BLaER1 treated with 17β-estradiol and CSF1 and Interleukin-3, amounts not matched to agents 10 nM and 100 nM (cell line): ENCODE results near the gene SMIM24.

Experiments
- H3K27ac ChIP-seq, 11 experiments: shearing (Covaris generic); formaldehyde crosslinking; 2 replicates each; pipeline ENCODE4 v1.8.1; 2022
- H3K27me3 ChIP-seq, 11 experiments: shearing (Covaris generic); formaldehyde crosslinking; 2 replicates each; pipeline ENCODE4 v1.8.1; 2022
- H3K36me3 ChIP-seq, 11 experiments: shearing (Covaris generic); formaldehyde crosslinking; 2 replicates each; pipeline ENCODE4 v1.8.1; 2022
- H3K4me1 ChIP-seq, 10 experiments: shearing (Covaris generic); formaldehyde crosslinking; 2 replicates each; pipeline ENCODE4 v1.8.1; 2022
- H3K4me2 ChIP-seq, 11 experiments: shearing (Covaris generic); formaldehyde crosslinking; 2 replicates each; pipeline ENCODE4 v1.8.1; 2022
- H3K4me3 ChIP-seq, 10 experiments: shearing (Covaris generic); formaldehyde crosslinking; 2 replicates each; pipeline ENCODE4 v1.8.1; 2022
- H3K9ac ChIP-seq, 11 experiments: shearing (Covaris generic); formaldehyde crosslinking; 2 replicates each; pipeline ENCODE4 v1.8.1; 2022
- H3K9me3 ChIP-seq, 11 experiments: shearing (Covaris generic); formaldehyde crosslinking; replicated peaks in 1 of 11; 2 replicates each; pipeline ENCODE4 v1.8.1; 2022
- H4K20me1 ChIP-seq, 11 experiments: shearing (Covaris generic); formaldehyde crosslinking; 2 replicates each; pipeline ENCODE4 v1.8.1; 2022
- Cebpa-rat ChIP-seq, 11 experiments: shearing (Covaris generic); IDR thresholded peaks; 2 replicates each; pipeline ENCODE4 v1.8.1; 2022

SMIM24 gene

GRCh38 chr19:3469638-3470499 is 10.5 kb downstream of the SMIM24 start:
- H3K36me3 ChIP-seq, result peaks cover 0 to 32% (median 19%) of the 10 kb centered on the region in 11 experiments; a peak in 18 of 22 replicates
- no peak overlapping the region for H3K27ac ChIP-seq
- no peak overlapping the region for H3K4me3 ChIP-seq
- H3K4me1 ChIP-seq, result peaks cover 6 to 38% (median 20%) of the 10 kb centered on the region in 10 experiments; a peak in 17 of 20 replicates
- no peak for TF ChIP-seq Cebpa-rat (IDR thresholded peaks at IDR 0.05)
- no peaks in the 10 kb centered on the region for H3K27me3 ChIP-seq
- peaks cover 0 to 18% (median 7%) of the 10 kb centered on the region in 11 experiments; a peak in 13 of 22 replicates for H3K9me3 ChIP-seq
- H3K9ac ChIP-seq, result no peak overlapping the region; a peak in 1 of 22 replicates
- peaks cover 20 to 64% (median 32%) of the 10 kb centered on the region in 11 experiments; a peak in 19 of 22 replicates for H4K20me1 ChIP-seq
- peak overlapping the region in 6 of 11 experiments; percentile 2 to 39 (median 33); a peak in 10 of 22 replicates for H3K4me2 ChIP-seq

- Histone ChIP-seq H3K4me3 (no peak overlapping the region), H3K27me3 (no peaks in the 10 kb centered on the region), H3K9me3 (peaks cover 0 to 18% (median 7%) of the 10 kb centered on the region in 11 experiments; a peak in 13 of 22 replicates), H3K9ac (no peak overlapping the region), H3K27ac (no peak overlapping the region), H3K36me3 (peaks cover 7 to 29% (median 22%) of the 10 kb centered on the region in 11 experiments), H3K4me2 (no peak overlapping the region), H3K4me1 (peaks cover 0 to 27% (median 15%) of the 10 kb centered on the region in 10 experiments; a peak in 15 of 20 replicates), H4K20me1 (peaks cover 20 to 62% (median 33%) of the 10 kb centered on the region in 11 experiments; a peak in 19 of 22 replicates)
- TF ChIP-seq Cebpa-rat (IDR thresholded peaks at IDR 0.05), result no peak
Observed at GRCh38 chr19:3468211-3468610, 12.1 kb downstream of the SMIM24 start.

- H3K27ac ChIP-seq, result no peak overlapping the region
- H3K4me3 ChIP-seq, result no peak overlapping the region
- H3K27me3 ChIP-seq, result no peaks in the 10 kb centered on the region
- H3K4me1 ChIP-seq, result peaks cover 0 to 26% (median 15%) of the 10 kb centered on the region in 10 experiments; a peak in 15 of 20 replicates
- H4K20me1 ChIP-seq, result peaks cover 16 to 63% (median 33%) of the 10 kb centered on the region in 11 experiments; a peak in 20 of 22 replicates
- peaks cover 13 to 35% (median 28%) of the 10 kb centered on the region in 11 experiments for H3K36me3 ChIP-seq
- peaks cover 0 to 18% (median 7%) of the 10 kb centered on the region in 11 experiments; a peak in 13 of 22 replicates for H3K9me3 ChIP-seq
- H3K4me2 ChIP-seq, result no peak overlapping the region
- TF ChIP-seq Cebpa-rat (IDR thresholded peaks at IDR 0.05), result no peak
- no peak overlapping the region for H3K9ac ChIP-seq
Observed at GRCh38 chr19:3467437-3468198, 12.7 kb downstream of the SMIM24 start.

- H3K36me3 ChIP-seq, result peaks cover 17 to 45% (median 34%) of the 10 kb centered on the region in 11 experiments
- H3K4me1 ChIP-seq, result peaks cover 0 to 17% (median 10%) of the 10 kb centered on the region in 10 experiments; a peak in 14 of 20 replicates
- H4K20me1 ChIP-seq, result peaks cover 10 to 63% (median 29%) of the 10 kb centered on the region in 11 experiments; a peak in 20 of 22 replicates
- H3K27me3 ChIP-seq, result no peaks in the 10 kb centered on the region
- no peak overlapping the region for H3K4me2 ChIP-seq
- peaks cover 0 to 18% (median 7%) of the 10 kb centered on the region in 11 experiments; a peak in 13 of 22 replicates for H3K9me3 ChIP-seq
- H3K27ac ChIP-seq, result no peak overlapping the region
- no peak overlapping the region for H3K4me3 ChIP-seq
- no peak overlapping the region for H3K9ac ChIP-seq
- TF ChIP-seq Cebpa-rat (IDR thresholded peaks at IDR 0.05), result no peak
Observed at GRCh38 chr19:3466635-3467034, 13.7 kb downstream of the SMIM24 start.

GRCh38 chr19:3465552-3465951 is 14.8 kb downstream of the SMIM24 start:
- Histone ChIP-seq H3K9ac (no peak overlapping the region), H3K4me3 (no peak overlapping the region), H3K4me1 (peaks cover 0 to 13% (median 8%) of the 10 kb centered on the region in 10 experiments; a peak in 14 of 20 replicates), H3K4me2 (no peak overlapping the region), H3K36me3 (peaks cover 25 to 55% (median 45%) of the 10 kb centered on the region in 11 experiments), H4K20me1 (peaks cover 10 to 67% (median 33%) of the 10 kb centered on the region in 11 experiments; a peak in 20 of 22 replicates), H3K27ac (no peak overlapping the region), H3K9me3 (peaks cover 0 to 18% (median 7%) of the 10 kb centered on the region in 11 experiments; a peak in 13 of 22 replicates), H3K27me3 (no peaks in the 10 kb centered on the region)
- no peak for TF ChIP-seq Cebpa-rat (IDR thresholded peaks at IDR 0.05)

- Histone ChIP-seq H3K9ac (no peak overlapping the region), H3K36me3 (peaks cover 34 to 64% (median 54%) of the 10 kb centered on the region in 11 experiments), H3K27me3 (no peaks in the 10 kb centered on the region), H3K9me3 (peaks cover 0 to 18% (median 7%) of the 10 kb centered on the region in 11 experiments; a peak in 13 of 22 replicates), H3K4me2 (no peak overlapping the region), H3K4me1 (peaks cover 0 to 12% (median 10%) of the 10 kb centered on the region in 10 experiments; a peak in 16 of 20 replicates), H3K27ac (no peak overlapping the region), H3K4me3 (no peak overlapping the region), H4K20me1 (peaks cover 13 to 67% (median 34%) of the 10 kb centered on the region in 11 experiments; a peak in 20 of 22 replicates)
- TF ChIP-seq Cebpa-rat (IDR thresholded peaks at IDR 0.05), result no peak
Observed at GRCh38 chr19:3464587-3465235, 15.6 kb downstream of the SMIM24 start.

GRCh38 chr19:3463714-3464586 is 16.4 kb downstream of the SMIM24 start:
- H3K27me3 ChIP-seq, result no peaks in the 10 kb centered on the region
- H3K4me3 ChIP-seq, result no peak overlapping the region

More at GRCh38 chr19:3463714-3464586, 16.4 kb downstream of the SMIM24 start:
- no peak for TF ChIP-seq Cebpa-rat (IDR thresholded peaks at IDR 0.05)
- Histone ChIP-seq H4K20me1 (peaks cover 12 to 67% (median 34%) of the 10 kb centered on the region in 11 experiments; a peak in 21 of 22 replicates), H3K9me3 (peaks cover 0 to 18% (median 7%) of the 10 kb centered on the region in 11 experiments; a peak in 13 of 22 replicates), H3K36me3 (peaks cover 35 to 71% (median 56%) of the 10 kb centered on the region in 11 experiments), H3K4me2 (no peak overlapping the region), H3K27ac (no peak overlapping the region), H3K4me1 (peaks cover 1 to 12% (median 11%) of the 10 kb centered on the region in 10 experiments; a peak in 19 of 20 replicates), H3K9ac (no peak overlapping the region)
